HepG2 (cell line): ENCODE measurements around the gene EP300.

Source experiments
- CTCF ChIP-seq: sonication (generic); formaldehyde crosslinking; IDR thresholded peaks from 2 replicates; pipeline ENCODE4 v1.5.0; 2020; ENCODE audit warnings: mild to moderate bottlenecking, missing genetic modification reagents, moderate library complexity
- GZF1 ChIP-seq: sonication (generic); formaldehyde crosslinking; IDR thresholded peaks from 2 replicates; pipeline ENCODE4 v1.5.1; 2020; ENCODE audit warnings: mild to moderate bottlenecking, missing genetic modification reagents
- NR3C1 ChIP-seq: sonication (generic); formaldehyde crosslinking; IDR thresholded peaks from 2 replicates; pipeline ENCODE4 v1.4.0; 2020; ENCODE audit warnings: missing genetic modification reagents
- SIN3A ChIP-seq: IDR thresholded peaks from 2 replicates; pipeline ENCODE4 v1.6.1; 2011; ENCODE audit warnings: low read depth, mild to moderate bottlenecking, control low read depth, low read length, borderline replicate concordance
- YY1 ChIP-seq: IDR thresholded peaks from 2 replicates; pipeline ENCODE4 v1.6.1; 2011; ENCODE audit warnings: low read length, low read depth, moderate library complexity, mild to moderate bottlenecking; ENCODE audit not compliant: insufficient read depth, insufficient replicate concordance
- ZSCAN29 ChIP-seq: sonication (generic); formaldehyde crosslinking; conservative IDR thresholded peaks from 2 replicates; pipeline ENCODE4 v1.4.0; 2020; ENCODE audit warnings: mild to moderate bottlenecking, missing genetic modification reagents

- no peak for TF ChIP-seq SIN3A
- no peak for TF ChIP-seq GZF1 (CRISPR knock-in tag)
- TF ChIP-seq ZSCAN29 (CRISPR knock-in tag): 0 out of 2 replicates have a peak, but pooled peaks have one; percentile 9
- no peak for TF ChIP-seq CTCF (CRISPR knock-in tag)
- TF ChIP-seq NR3C1 (CRISPR knock-in tag): no peak
- peak; percentile 60 for TF ChIP-seq YY1
Observed at GRCh38 chr22:41092023-41092817, at the start of gene EP300.
